Astrocyte (in vitro differentiated cells and primary cell): ENCODE data around the gene LMNB1. TPM values are rescaled to one million over a fixed set of nuclear protein-coding genes. Genes with fewer than 3 reads are reported as not detected.
A peak's percentile ranks its signal among the peaks of the same experiment; 100 is the strongest.

ENCODE experiments used
- DNase-seq: peaks from one replicate; pipeline ENCODE4 v3.0.0-alpha.2; 2010; ENCODE audit warnings: low read depth
- FAIRE-seq: peaks from 2 replicates; lab custom pipeline; 2011; peaks lifted over from hg19 to GRCh38; lab: Jason Lieb, UNC
- H2AFZ ChIP-seq: 2 replicates; pipeline ENCODE4 v1.6.0; 2012; ENCODE audit warnings: low read depth, low read length, inconsistent platforms
- H3K27ac ChIP-seq: 2 replicates; pipeline ENCODE4 v1.5.1; 2011; ENCODE audit warnings: low read depth, low read length, inconsistent platforms
- H3K27me3 ChIP-seq: 2 replicates; pipeline ENCODE4 v1.6.0; 2011; ENCODE audit warnings: low read length, inconsistent platforms; ENCODE audit not compliant: insufficient read depth
- H3K36me3 ChIP-seq: 2 replicates; pipeline ENCODE4 v1.5.1; 2011; ENCODE audit warnings: low read length, inconsistent platforms; ENCODE audit not compliant: insufficient read depth
- H3K4me1 ChIP-seq: 2 replicates; pipeline ENCODE4 v1.5.1; 2011; ENCODE audit warnings: low read length, inconsistent platforms; ENCODE audit not compliant: insufficient read depth
- H3K4me2 ChIP-seq: 2 replicates; pipeline ENCODE4 v1.6.0; 2012; ENCODE audit warnings: low read length, inconsistent platforms
- H3K4me3 ChIP-seq: 2 replicates; pipeline ENCODE4 v1.5.1; 2011; ENCODE audit warnings: low read depth, mild to moderate bottlenecking, low read length, inconsistent platforms; ENCODE audit not compliant: insufficient read depth
- H3K79me2 ChIP-seq: 2 replicates; pipeline ENCODE4 v1.6.0; 2012; ENCODE audit warnings: mild to moderate bottlenecking, low read length, inconsistent platforms; ENCODE audit not compliant: insufficient read depth
- H3K9ac ChIP-seq: 2 replicates; pipeline ENCODE4 v1.6.0; 2012; ENCODE audit warnings: mild to moderate bottlenecking, low read length, inconsistent platforms
- H3K9me3 ChIP-seq: 2 replicates; pipeline ENCODE4 v1.5.1; 2012; ENCODE audit warnings: low read depth, mild to moderate bottlenecking, low read length, inconsistent platforms; ENCODE audit not compliant: insufficient read depth
- H4K20me1 ChIP-seq: 2 replicates; pipeline ENCODE4 v1.6.0; 2012; ENCODE audit warnings: low read length, inconsistent platforms; ENCODE audit not compliant: insufficient read depth
- H3K27ac Mint-ChIP-seq: one replicate; pipeline ENCODE4 v1.8.0; 2021; ENCODE audit warnings: mild to moderate bottlenecking, mixed read lengths; ENCODE audit not compliant: unreplicated experiment
- H3K27me3 Mint-ChIP-seq: one replicate; pipeline ENCODE4 v1.8.0; 2021; ENCODE audit warnings: low read depth, mixed read lengths; ENCODE audit not compliant: unreplicated experiment
- H3K36me3 Mint-ChIP-seq: one replicate; pipeline ENCODE4 v1.8.0; 2021; ENCODE audit warnings: low read depth, mixed read lengths; ENCODE audit not compliant: unreplicated experiment
- H3K4me1 Mint-ChIP-seq: one replicate; pipeline ENCODE4 v1.8.0; 2021; ENCODE audit warnings: low read depth, mixed read lengths; ENCODE audit not compliant: unreplicated experiment
- H3K4me3 Mint-ChIP-seq: one replicate; pipeline ENCODE4 v1.8.0; 2021; ENCODE audit warnings: mild to moderate bottlenecking, moderate library complexity, mixed read lengths; ENCODE audit not compliant: unreplicated experiment
- H3K9me3 Mint-ChIP-seq: one replicate; pipeline ENCODE4 v1.8.0; 2021; ENCODE audit warnings: mild to moderate bottlenecking, mixed read lengths; ENCODE audit not compliant: unreplicated experiment
- CTCF ChIP-seq: IDR thresholded peaks from 2 replicates; pipeline ENCODE4 v1.5.1; 2011; ENCODE audit warnings: low read depth, mild to moderate bottlenecking, inconsistent platforms, low read length, moderate library complexity; ENCODE audit not compliant: insufficient read depth
- EZH2 ChIP-seq: IDR thresholded peaks from 2 replicates; pipeline ENCODE4 v1.6.1; 2012; ENCODE audit warnings: mild to moderate bottlenecking, low read length, inconsistent platforms; ENCODE audit not compliant: insufficient read depth
- total RNA-seq: library from RNA; stranded (reverse); gene quantifications from 2 replicates; pipeline ENCODE4 v1.2.1, GENCODE V29; 2021

LMNB1 gene
- total RNA-seq, 1 donor from 2014 or later, result 12.7 TPM

- Mint-ChIP-seq H3K4me3 (no peak overlapping the region), H3K27me3 (no peaks in the 10 kb centered on the region), H3K9me3 (no peaks in the 10 kb centered on the region), H3K4me1 (peaks cover 2% of the 10 kb centered on the region), H3K27ac (no peak overlapping the region), H3K36me3 (peaks cover 7% of the 10 kb centered on the region)
- DNase-seq (no peak), FAIRE-seq (no peak)
- H3K36me3 ChIP-seq, result no peaks in the 10 kb centered on the region
- H3K4me1 ChIP-seq, result no peaks in the 10 kb centered on the region
- H3K4me2 ChIP-seq, result no peak overlapping the region
- TF ChIP-seq EZH2, result no peak
- no peak for TF ChIP-seq CTCF
- no peaks in the 10 kb centered on the region for H4K20me1 ChIP-seq
- H3K9ac ChIP-seq, result no peak overlapping the region
- no peaks in the 10 kb centered on the region for H3K9me3 ChIP-seq
- no peaks in the 10 kb centered on the region for H3K79me2 ChIP-seq
- no peaks in the 10 kb centered on the region for H3K27me3 ChIP-seq
- H2AFZ ChIP-seq, result peak overlapping the region; percentile 15
- no peak overlapping the region for H3K4me3 ChIP-seq
- no peak overlapping the region for H3K27ac ChIP-seq
These were observed 98.4 kb downstream of the LMNB1 start for GRCh38 chr5:126875303-126875785.

- H3K36me3 Mint-ChIP-seq, result peaks cover 7% of the 10 kb centered on the region
- no peaks in the 10 kb centered on the region for H3K27me3 ChIP-seq
- no peaks in the 10 kb centered on the region for H3K27me3 Mint-ChIP-seq
- H2AFZ ChIP-seq, result no peak overlapping the region
- H3K4me1 Mint-ChIP-seq, result peaks cover 2% of the 10 kb centered on the region
- H3K4me1 ChIP-seq, result no peaks in the 10 kb centered on the region
- H3K79me2 ChIP-seq, result no peaks in the 10 kb centered on the region
- TF ChIP-seq CTCF, result no peak
- TF ChIP-seq EZH2, result no peak
- no peak overlapping the region for H3K4me3 ChIP-seq
- H3K4me3 Mint-ChIP-seq, result no peak overlapping the region
- H3K9me3 ChIP-seq, result no peaks in the 10 kb centered on the region
- no peaks in the 10 kb centered on the region for H3K9me3 Mint-ChIP-seq
- H3K27ac Mint-ChIP-seq, result no peak overlapping the region
- no peak overlapping the region for H3K4me2 ChIP-seq
- no peak overlapping the region for H3K27ac ChIP-seq
- no peak overlapping the region for H3K9ac ChIP-seq
- FAIRE-seq (no peak), DNase-seq (no peak)
- no peaks in the 10 kb centered on the region for H3K36me3 ChIP-seq
- no peaks in the 10 kb centered on the region for H4K20me1 ChIP-seq
These were observed 100.7 kb downstream of the LMNB1 start for GRCh38 chr5:126877602-126878001.

GRCh38 chr5:126878085-126878484 lies 101.1 kb downstream of the LMNB1 start:
- H3K27ac Mint-ChIP-seq, result no peak overlapping the region
- no peak for DNase-seq
- no peaks in the 10 kb centered on the region for H3K27me3 Mint-ChIP-seq

More at GRCh38 chr5:126878085-126878484, 101.1 kb downstream of the LMNB1 start:
- Mint-ChIP-seq H3K4me3 (no peak overlapping the region), H3K36me3 (peaks cover 7% of the 10 kb centered on the region), H3K4me1 (peaks cover 2% of the 10 kb centered on the region), H3K9me3 (no peaks in the 10 kb centered on the region)
- Histone ChIP-seq H3K4me3 (no peak overlapping the region), H3K27ac (no peak overlapping the region), H3K9me3 (no peaks in the 10 kb centered on the region), H3K9ac (no peak overlapping the region), H3K79me2 (no peaks in the 10 kb centered on the region), H2AFZ (no peak overlapping the region), H3K4me2 (no peak overlapping the region), H3K36me3 (no peaks in the 10 kb centered on the region), H4K20me1 (no peaks in the 10 kb centered on the region), H3K27me3 (no peaks in the 10 kb centered on the region), H3K4me1 (no peaks in the 10 kb centered on the region)
- FAIRE-seq, result no peak
- TF ChIP-seq CTCF (no peak), EZH2 (no peak)
